Hepatocyte (in vitro differentiated cells): ENCODE measurements around the gene LRP1B.

ENCODE experiments used
- EZH2 ChIP-seq: fragments of 200-600 bp; sonication (generic); IDR thresholded peaks from 2 replicates; pipeline ENCODE4 v1.6.1; 2016; ENCODE audit warnings: antibody characterized with exemption, mild to moderate bottlenecking, borderline replicate concordance
- TF ChIP-seq, protein P1 (sequence below): fragments of 200-600 bp; sonication (generic); IDR thresholded peaks from 2 replicates; pipeline ENCODE4 v1.5.1; 2016; ENCODE audit warnings: antibody characterized with exemption, mild to moderate bottlenecking; ENCODE audit not compliant: poor library complexity

GRCh38 chr2:140526575-140526974, 1604.2 kb downstream of the LRP1B start:
- TF ChIP-seq, protein P1, sequence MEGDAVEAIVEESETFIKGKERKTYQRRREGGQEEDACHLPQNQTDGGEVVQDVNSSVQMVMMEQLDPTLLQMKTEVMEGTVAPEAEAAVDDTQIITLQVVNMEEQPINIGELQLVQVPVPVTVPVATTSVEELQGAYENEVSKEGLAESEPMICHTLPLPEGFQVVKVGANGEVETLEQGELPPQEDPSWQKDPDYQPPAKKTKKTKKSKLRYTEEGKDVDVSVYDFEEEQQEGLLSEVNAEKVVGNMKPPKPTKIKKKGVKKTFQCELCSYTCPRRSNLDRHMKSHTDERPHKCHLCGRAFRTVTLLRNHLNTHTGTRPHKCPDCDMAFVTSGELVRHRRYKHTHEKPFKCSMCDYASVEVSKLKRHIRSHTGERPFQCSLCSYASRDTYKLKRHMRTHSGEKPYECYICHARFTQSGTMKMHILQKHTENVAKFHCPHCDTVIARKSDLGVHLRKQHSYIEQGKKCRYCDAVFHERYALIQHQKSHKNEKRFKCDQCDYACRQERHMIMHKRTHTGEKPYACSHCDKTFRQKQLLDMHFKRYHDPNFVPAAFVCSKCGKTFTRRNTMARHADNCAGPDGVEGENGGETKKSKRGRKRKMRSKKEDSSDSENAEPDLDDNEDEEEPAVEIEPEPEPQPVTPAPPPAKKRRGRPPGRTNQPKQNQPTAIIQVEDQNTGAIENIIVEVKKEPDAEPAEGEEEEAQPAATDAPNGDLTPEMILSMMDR: no peak
- no peak for TF ChIP-seq EZH2
